Measurements from ENCODE around the gene VTN. TPM values are rescaled to one million over a fixed set of nuclear protein-coding genes. Genes with fewer than 3 reads are reported as not detected.
A peak's percentile ranks its signal among the peaks of the same experiment; 100 is the strongest.

Gene VTN
- total and polyA plus RNA-seq, 4 donors: 0.63 to 4.3 (median 2.0) TPM

DNA sequence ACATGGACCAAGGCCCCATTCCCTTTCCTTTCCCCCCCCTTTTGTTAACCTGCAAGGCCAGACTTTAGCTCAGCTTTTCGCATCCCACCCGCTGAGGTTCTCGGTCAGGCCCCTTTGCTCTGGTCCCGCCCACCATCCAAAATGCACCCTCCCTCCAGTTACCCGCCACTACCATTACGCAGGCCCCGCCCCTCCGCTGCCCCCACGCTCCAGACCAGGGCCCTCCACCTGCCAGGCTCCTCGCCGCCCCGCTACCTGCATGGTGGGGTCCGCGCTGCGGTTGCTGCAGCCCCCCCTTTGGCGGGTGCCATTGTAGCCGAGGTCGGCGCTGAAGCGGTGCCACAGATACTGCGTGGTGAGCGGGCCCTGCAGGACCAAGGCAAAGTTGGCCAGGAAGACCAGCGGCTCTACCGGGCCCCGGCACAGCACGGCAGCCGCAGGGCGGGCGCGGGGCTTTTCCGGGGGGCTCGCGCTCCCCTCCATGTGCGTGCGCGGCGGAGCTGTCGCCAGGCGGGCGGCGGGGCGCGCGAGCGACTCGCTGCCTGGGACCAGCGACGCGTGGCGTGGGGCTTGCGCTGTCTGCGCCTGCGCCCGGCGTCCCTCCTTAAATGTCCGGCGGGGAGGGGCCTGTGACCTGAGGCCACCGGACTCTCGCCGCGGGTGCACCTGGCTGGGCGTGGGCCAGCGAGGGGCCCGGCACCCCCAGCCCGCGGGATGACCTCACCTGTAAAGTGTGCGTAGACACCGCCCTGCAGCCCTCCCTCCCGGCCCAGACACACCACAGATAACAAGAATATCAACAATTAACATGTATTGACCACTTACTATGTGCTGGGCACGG, 35.7 kb upstream of the VTN start, which contains the start of gene SLC46A1:
TSS of gene SLC46A1 (minus strand) at position 581 of the 841 bp plus-strand sequence. CDS start at position 483, 98 bp downstream.
- Histone ChIP-seq H3K4me3 (ENCODE audit: low read length in 2 of 2) (peak within 1 kb of the TSS; percentile 65 to 72), H3K36me3 (ENCODE audit: control insufficient read depth in 1 of 2, insufficient read depth in 2 of 2, low read length in 1 of 2) (no peaks in the 10 kb centered on the region), H3K9me3 (ENCODE audit: control insufficient read depth, low read length) (no peaks in the 10 kb centered on the region), H3K27me3 (ENCODE audit: control insufficient read depth in 1 of 2, insufficient read depth in 2 of 2, low read length in 1 of 2) (no peaks in the 10 kb centered on the region), H3K27ac (ENCODE audit: low read depth in 1 of 2, low read length in 2 of 2) (peak within 1 kb of the TSS in 1 of 2 donors; percentile 18), H3K4me1 (ENCODE audit: control insufficient read depth in 1 of 2, insufficient read depth in 2 of 2, low read length in 2 of 2) (no peaks in the 10 kb centered on the region)
- intact Hi-C loops (cut with DNase I): no loop called here
- peak; percentile 81 to 90 for DNase-seq
- peak; percentile 88 for ATAC-seq (ENCODE audit: low FRiP score)
- WGBS, 2 donors: 0 to 1% methylated on average over 54 to 70 of the region's 70 CpGs

DNA sequence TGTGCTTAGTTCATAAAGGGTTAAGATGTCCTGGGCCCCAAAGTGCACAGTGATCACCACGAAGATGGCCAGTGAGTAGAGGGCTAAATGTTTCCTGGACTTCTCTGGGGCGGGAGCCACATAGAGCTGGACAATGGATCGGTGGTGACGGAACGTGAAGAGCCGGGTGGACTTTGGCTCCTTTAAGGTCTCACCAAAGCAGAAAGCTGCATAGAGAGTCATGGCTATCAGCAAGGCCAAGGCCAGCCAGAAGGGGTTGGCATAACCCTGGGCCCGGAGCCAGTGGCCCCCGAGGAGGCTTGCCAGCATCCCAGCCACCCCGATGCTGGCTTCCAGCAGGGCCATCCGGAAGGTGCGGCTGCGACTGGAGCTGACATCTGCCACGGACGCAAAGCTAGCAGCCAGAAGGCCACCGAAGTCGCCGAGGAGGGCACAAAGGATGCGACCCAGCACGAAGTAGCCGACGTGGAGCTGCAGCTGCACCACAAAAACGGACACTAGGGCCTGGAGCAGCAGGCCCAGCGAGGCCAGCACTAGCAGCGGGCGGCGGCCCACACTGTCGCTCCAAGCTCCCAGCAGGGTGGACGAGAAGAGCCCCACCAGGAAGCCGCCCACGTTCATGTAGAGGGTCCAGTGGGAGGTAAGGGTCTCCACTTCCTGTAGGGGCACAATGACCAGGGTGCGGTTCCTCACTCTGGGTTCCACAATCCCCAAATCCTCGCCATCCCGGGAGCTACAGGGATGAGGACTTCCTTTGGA, 34.9 kb upstream of the VTN start:
- ATAC-seq (ENCODE audit: low FRiP score): peak; percentile 65
- WGBS, 2 donors: 20% methylated on average over 33 of the region's 33 CpGs
- no peak for DNase-seq
- no peaks in the 10 kb centered on the region for H3K36me3 ChIP-seq (ENCODE audit: control insufficient read depth in 1 of 2, insufficient read depth in 2 of 2, low read length in 1 of 2)
- no peak overlapping the region for H3K27ac ChIP-seq (ENCODE audit: low read depth in 1 of 2, low read length in 2 of 2)
- H3K27me3 ChIP-seq (ENCODE audit: control insufficient read depth in 1 of 2, insufficient read depth in 2 of 2, low read length in 1 of 2): no peaks in the 10 kb centered on the region
- H3K9me3 ChIP-seq (ENCODE audit: control insufficient read depth, low read length): no peaks in the 10 kb centered on the region
- H3K4me3 ChIP-seq (ENCODE audit: low read length in 2 of 2): peak overlapping the region; percentile 13 to 65
- no peaks in the 10 kb centered on the region for H3K4me1 ChIP-seq (ENCODE audit: control insufficient read depth in 1 of 2, insufficient read depth in 2 of 2, low read length in 2 of 2)
- intact Hi-C loops (cut with DNase I): no loop called here

DNA sequence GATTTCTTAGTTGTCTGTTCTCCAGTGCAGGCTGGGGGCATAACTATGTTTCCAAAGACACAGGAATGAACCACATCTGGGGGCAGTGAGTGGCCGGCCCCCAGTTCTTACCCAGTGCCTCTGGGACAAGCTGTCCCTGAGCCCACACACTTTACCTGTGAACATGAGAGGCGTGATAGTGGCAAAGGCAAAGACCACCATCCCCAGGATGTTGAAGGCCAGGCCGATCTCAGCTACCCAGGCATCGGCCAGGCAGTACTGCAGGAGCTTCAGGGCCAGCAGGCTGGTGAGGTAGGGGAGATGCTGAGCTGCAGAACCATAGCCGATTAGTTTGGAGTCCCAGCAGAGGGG, 34.3 kb upstream of the VTN start:
- no peak for ATAC-seq (ENCODE audit: low FRiP score)
- no peak overlapping the region for H3K4me3 ChIP-seq (ENCODE audit: low read length in 2 of 2)
- DNase-seq: no peak
- WGBS, 2 donors: 86 to 93% methylated on average over 5 of the region's 5 CpGs
- H3K36me3 ChIP-seq (ENCODE audit: control insufficient read depth in 1 of 2, insufficient read depth in 2 of 2, low read length in 1 of 2): no peaks in the 10 kb centered on the region
- no peaks in the 10 kb centered on the region for H3K27me3 ChIP-seq (ENCODE audit: control insufficient read depth in 1 of 2, insufficient read depth in 2 of 2, low read length in 1 of 2)
- H3K4me1 ChIP-seq (ENCODE audit: control insufficient read depth in 1 of 2, insufficient read depth in 2 of 2, low read length in 2 of 2): no peaks in the 10 kb centered on the region
- H3K27ac ChIP-seq (ENCODE audit: low read depth in 1 of 2, low read length in 2 of 2): no peak overlapping the region
- no peaks in the 10 kb centered on the region for H3K9me3 ChIP-seq (ENCODE audit: control insufficient read depth, low read length)
- intact Hi-C loops (cut with DNase I): no loop called here

DNA sequence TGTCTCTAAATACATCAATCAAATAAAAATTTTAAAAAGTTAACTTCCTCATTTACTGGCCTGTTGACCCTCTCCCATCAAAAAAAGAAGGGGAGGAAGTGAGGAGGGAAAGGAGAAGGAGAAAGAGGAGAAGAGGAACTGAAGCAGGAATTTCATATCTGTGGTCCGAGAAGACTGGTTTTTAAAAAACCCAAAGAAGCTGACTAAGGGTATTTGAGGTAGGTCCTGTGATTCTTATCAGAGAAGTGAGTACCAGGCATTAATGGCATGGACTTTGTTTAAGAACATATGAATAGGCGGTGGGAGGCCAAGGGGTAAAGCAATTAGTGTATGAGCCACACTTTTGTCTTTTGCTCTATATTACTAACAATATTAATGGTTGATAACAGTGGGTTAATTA, 33.9 kb upstream of the VTN start:
- no peak for DNase-seq
- intact Hi-C loops (cut with DNase I): no loop called here
- Histone ChIP-seq H3K4me3 (ENCODE audit: low read length in 2 of 2) (no peak overlapping the region), H3K27me3 (ENCODE audit: control insufficient read depth in 1 of 2, insufficient read depth in 2 of 2, low read length in 1 of 2) (no peaks in the 10 kb centered on the region), H3K9me3 (ENCODE audit: control insufficient read depth, low read length) (no peaks in the 10 kb centered on the region), H3K27ac (ENCODE audit: low read depth in 1 of 2, low read length in 2 of 2) (no peak overlapping the region), H3K36me3 (ENCODE audit: control insufficient read depth in 1 of 2, insufficient read depth in 2 of 2, low read length in 1 of 2) (no peaks in the 10 kb centered on the region), H3K4me1 (ENCODE audit: control insufficient read depth in 1 of 2, insufficient read depth in 2 of 2, low read length in 2 of 2) (no peaks in the 10 kb centered on the region)
- no peak for ATAC-seq (ENCODE audit: low FRiP score)
- 81 to 82% methylated on average over 2 of the region's 2 CpGs for WGBS, 2 donors

DNA sequence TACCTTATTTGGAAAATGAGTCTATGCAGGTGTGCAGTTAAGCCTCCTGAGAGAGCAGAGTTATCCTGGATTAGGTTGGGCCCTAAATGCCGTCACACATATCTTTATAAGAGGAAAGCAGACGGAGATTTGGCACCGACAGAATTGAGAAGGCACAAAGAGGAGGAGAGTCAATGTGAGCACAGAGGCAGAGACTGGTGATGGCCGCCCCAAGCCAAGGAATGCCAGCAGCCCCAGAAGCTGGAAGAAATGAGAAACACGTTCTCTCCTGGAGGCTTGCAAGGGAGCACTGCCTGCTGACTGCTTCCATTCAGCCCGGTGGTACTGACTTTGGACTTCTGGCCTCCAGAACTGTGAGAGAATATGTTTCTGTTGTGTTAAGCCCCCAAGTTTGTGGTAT, 32.7 kb upstream of the VTN start:
- H3K36me3 ChIP-seq (ENCODE audit: control insufficient read depth in 1 of 2, insufficient read depth in 2 of 2, low read length in 1 of 2): no peaks in the 10 kb centered on the region
- ATAC-seq (ENCODE audit: low FRiP score) (no peak), DNase-seq (no peak)
- H3K27ac ChIP-seq (ENCODE audit: low read depth in 1 of 2, low read length in 2 of 2): no peak overlapping the region
- H3K27me3 ChIP-seq (ENCODE audit: control insufficient read depth in 1 of 2, insufficient read depth in 2 of 2, low read length in 1 of 2): no peaks in the 10 kb centered on the region
- intact Hi-C loops (cut with DNase I): no loop called here
- H3K4me1 ChIP-seq (ENCODE audit: control insufficient read depth in 1 of 2, insufficient read depth in 2 of 2, low read length in 2 of 2): no peaks in the 10 kb centered on the region
- no peaks in the 10 kb centered on the region for H3K9me3 ChIP-seq (ENCODE audit: control insufficient read depth, low read length)
- H3K4me3 ChIP-seq (ENCODE audit: low read length in 2 of 2): no peak overlapping the region
- WGBS, 2 donors: 86 to 90% methylated on average over 6 of the region's 6 CpGs

DNA sequence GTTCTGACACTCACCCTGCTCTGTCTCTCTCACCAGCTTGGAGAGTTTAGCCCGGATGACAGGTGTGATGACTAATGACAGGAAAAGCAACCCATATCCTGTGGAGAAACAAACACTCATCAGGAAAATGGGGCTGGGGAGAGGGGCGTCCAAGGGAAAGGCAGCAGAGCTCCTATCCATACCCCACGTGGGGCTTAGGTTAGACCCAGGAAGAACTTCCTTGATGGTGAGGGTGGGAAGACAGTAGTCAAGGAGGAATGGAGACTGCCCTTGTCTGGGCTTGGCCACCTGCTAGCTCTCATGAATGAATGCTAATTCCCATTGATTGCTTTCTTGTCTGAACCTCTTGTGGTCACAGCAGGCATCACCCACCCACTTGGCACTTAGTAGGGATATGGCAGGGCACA, 32.1 kb upstream of the VTN start:
- 42 to 44% methylated on average over 3 of the region's 3 CpGs for WGBS, 2 donors
- no peaks in the 10 kb centered on the region for H3K4me1 ChIP-seq (ENCODE audit: control insufficient read depth in 1 of 2, insufficient read depth in 2 of 2, low read length in 2 of 2)
- DNase-seq (peak in 1 of 2 donors; percentile 28), ATAC-seq (ENCODE audit: low FRiP score) (no peak)
- no peak overlapping the region for H3K4me3 ChIP-seq (ENCODE audit: low read length in 2 of 2)
- H3K36me3 ChIP-seq (ENCODE audit: control insufficient read depth in 1 of 2, insufficient read depth in 2 of 2, low read length in 1 of 2): no peaks in the 10 kb centered on the region
- H3K9me3 ChIP-seq (ENCODE audit: control insufficient read depth, low read length): no peaks in the 10 kb centered on the region
- no peak overlapping the region for H3K27ac ChIP-seq (ENCODE audit: low read depth in 1 of 2, low read length in 2 of 2)
- H3K27me3 ChIP-seq (ENCODE audit: control insufficient read depth in 1 of 2, insufficient read depth in 2 of 2, low read length in 1 of 2): no peaks in the 10 kb centered on the region
- intact Hi-C loops (cut with DNase I): no loop called here

DNA sequence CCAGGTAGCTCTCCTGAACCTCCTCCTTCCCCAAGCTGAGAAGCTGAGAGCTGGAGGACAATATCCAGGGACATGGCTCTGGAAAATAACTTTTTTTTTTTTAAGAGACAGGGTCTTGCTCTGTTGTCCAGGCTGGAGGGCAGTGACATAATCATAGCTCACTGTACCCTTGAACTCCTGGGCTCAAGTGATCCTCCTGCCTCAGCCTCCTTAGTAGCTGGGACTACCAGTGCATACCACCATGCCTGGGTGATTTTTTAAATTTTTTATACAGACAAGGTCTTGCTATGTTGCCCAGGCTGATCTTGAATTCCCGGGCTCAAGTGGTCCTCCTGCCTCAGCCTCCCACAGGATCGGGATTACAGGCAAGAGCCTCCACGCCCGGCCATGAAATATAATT, 29.7 kb upstream of the VTN start:
- Histone ChIP-seq H3K4me3 (ENCODE audit: low read length in 2 of 2) (no peak overlapping the region), H3K27ac (ENCODE audit: low read depth in 1 of 2, low read length in 2 of 2) (no peak overlapping the region), H3K27me3 (ENCODE audit: control insufficient read depth in 1 of 2, insufficient read depth in 2 of 2, low read length in 1 of 2) (no peaks in the 10 kb centered on the region), H3K36me3 (ENCODE audit: control insufficient read depth in 1 of 2, insufficient read depth in 2 of 2, low read length in 1 of 2) (peaks cover 0 to 4% of the 10 kb centered on the region in 2 donors), H3K9me3 (ENCODE audit: control insufficient read depth, low read length) (no peaks in the 10 kb centered on the region), H3K4me1 (ENCODE audit: control insufficient read depth in 1 of 2, insufficient read depth in 2 of 2, low read length in 2 of 2) (no peaks in the 10 kb centered on the region)
- no peak for DNase-seq
- ATAC-seq (ENCODE audit: low FRiP score): no peak
- 95% methylated on average over 4 of the region's 4 CpGs for WGBS, 2 donors
- intact Hi-C loops (cut with DNase I): no loop called here

DNA sequence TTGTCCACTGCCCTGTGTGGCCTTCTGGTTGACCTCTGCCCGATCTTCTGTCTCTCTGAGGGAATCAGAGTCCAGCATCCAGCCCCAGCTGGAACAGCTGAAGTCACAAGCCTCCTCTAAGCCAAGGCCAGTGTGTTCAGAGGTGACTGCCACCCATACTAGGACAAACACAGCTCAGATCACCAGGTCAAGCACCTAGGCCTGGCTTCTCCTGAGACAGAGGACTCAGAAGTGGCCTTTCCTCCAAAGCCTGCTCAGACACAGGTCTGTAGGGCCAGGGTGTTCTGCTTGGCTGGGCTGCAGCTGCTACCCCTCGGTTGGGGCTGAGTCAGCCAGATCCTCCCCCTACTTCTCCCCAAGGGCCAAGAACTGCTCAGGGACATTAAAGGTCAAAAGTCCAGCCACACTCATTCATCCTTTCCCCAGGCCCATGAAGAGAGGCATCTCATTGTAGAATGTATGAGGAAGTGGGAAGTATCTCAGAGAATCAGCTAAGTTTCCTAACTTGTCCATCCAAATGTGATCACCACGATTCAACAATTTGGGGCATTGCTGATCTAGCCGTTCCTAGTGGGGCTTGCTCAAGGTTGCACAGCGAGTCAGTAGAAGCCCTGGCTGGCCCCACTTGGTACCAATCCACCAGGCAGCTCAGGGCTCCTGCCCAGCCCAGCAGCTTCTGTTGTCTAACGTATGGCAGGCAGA, 28.3 kb upstream of the VTN start:
- no peaks in the 10 kb centered on the region for H3K9me3 ChIP-seq (ENCODE audit: control insufficient read depth, low read length)
- no peak overlapping the region for H3K4me3 ChIP-seq (ENCODE audit: low read length in 2 of 2)
- DNase-seq (no peak), ATAC-seq (ENCODE audit: low FRiP score) (no peak)
- intact Hi-C loops (cut with DNase I): no loop called here
- peaks cover 0 to 4% of the 10 kb centered on the region in 2 donors for H3K36me3 ChIP-seq (ENCODE audit: control insufficient read depth in 1 of 2, insufficient read depth in 2 of 2, low read length in 1 of 2)
- no peak overlapping the region for H3K27ac ChIP-seq (ENCODE audit: low read depth in 1 of 2, low read length in 2 of 2)
- 58 to 60% methylated on average over 6 of the region's 6 CpGs for WGBS, 2 donors
- H3K27me3 ChIP-seq (ENCODE audit: control insufficient read depth in 1 of 2, insufficient read depth in 2 of 2, low read length in 1 of 2): no peaks in the 10 kb centered on the region
- H3K4me1 ChIP-seq (ENCODE audit: control insufficient read depth in 1 of 2, insufficient read depth in 2 of 2, low read length in 2 of 2): no peaks in the 10 kb centered on the region

Data from aorta (tissue), 5 donors.